ENCODE results near the gene LIG4.
A peak's percentile ranks its signal among the peaks of the same experiment; 100 is the strongest.

The LIG4 gene

GRCh38 chr13:108215436-108215835 is at the start of gene LIG4:
Gene LIG4 (minus strand): TSS chr13:108215536. CDS start chr13:108211268, 4,268 bp downstream.
- Histone ChIP-seq H3K4me1 (ENCODE audit: control insufficient read depth, insufficient read depth, low read length) (peaks cover 43% of the 10 kb centered on the region), H3K9me3 (ENCODE audit: control insufficient read depth, low read length) (no peaks in the 10 kb centered on the region), H3K4me3 (ENCODE audit: low read length) (peak within 1 kb of the TSS; percentile 86), H3K36me3 (ENCODE audit: control insufficient read depth, insufficient read depth, low read length, severe bottlenecking) (peaks cover 5% of the 10 kb centered on the region), H3K27me3 (replicated peaks; ENCODE audit: control insufficient read depth, insufficient read depth, low read length) (no peaks in the 10 kb centered on the region), H3K9ac (ENCODE audit: low read length) (peak within 1 kb of the TSS; percentile 84)
- peak; percentile 95 for DNase-seq (ENCODE audit: low read depth)

GRCh38 chr13:108263621-108264355 is 48.5 kb upstream of the LIG4 start:
- H3K4me1 ChIP-seq (ENCODE audit: control insufficient read depth, insufficient read depth, low read length), result peaks cover 7% of the 10 kb centered on the region
- H3K9me3 ChIP-seq (ENCODE audit: control insufficient read depth, low read length), result no peaks in the 10 kb centered on the region
- H3K36me3 ChIP-seq (ENCODE audit: control insufficient read depth, insufficient read depth, low read length, severe bottlenecking), result no peaks in the 10 kb centered on the region

GRCh38 chr13:108257248-108257647 is 41.9 kb upstream of the LIG4 start:
- H3K4me3 ChIP-seq (ENCODE audit: low read length), result no peak overlapping the region
- no peak overlapping the region for H3K9ac ChIP-seq (ENCODE audit: low read length)
- H3K9me3 ChIP-seq (ENCODE audit: control insufficient read depth, low read length), result no peaks in the 10 kb centered on the region
- DNase-seq (ENCODE audit: low read depth), result no peak
- no peaks in the 10 kb centered on the region for H3K4me1 ChIP-seq (ENCODE audit: control insufficient read depth, insufficient read depth, low read length)
- no peaks in the 10 kb centered on the region for H3K27me3 ChIP-seq (replicated peaks; ENCODE audit: control insufficient read depth, insufficient read depth, low read length)
- no peaks in the 10 kb centered on the region for H3K36me3 ChIP-seq (ENCODE audit: control insufficient read depth, insufficient read depth, low read length, severe bottlenecking)

More at GRCh38 chr13:108263621-108264355, 48.5 kb upstream of the LIG4 start:
- no peak overlapping the region for H3K4me3 ChIP-seq (ENCODE audit: low read length)
- no peak overlapping the region for H3K9ac ChIP-seq (ENCODE audit: low read length)
- H3K27me3 ChIP-seq (replicated peaks; ENCODE audit: control insufficient read depth, insufficient read depth, low read length), result no peaks in the 10 kb centered on the region
- DNase-seq (ENCODE audit: low read depth), result no peak

- Histone ChIP-seq H3K4me3 (ENCODE audit: low read length) (no peak overlapping the region), H3K27me3 (replicated peaks; ENCODE audit: control insufficient read depth, insufficient read depth, low read length) (no peaks in the 10 kb centered on the region), H3K9me3 (ENCODE audit: control insufficient read depth, low read length) (peaks cover 3% of the 10 kb centered on the region), H3K36me3 (ENCODE audit: control insufficient read depth, insufficient read depth, low read length, severe bottlenecking) (no peaks in the 10 kb centered on the region), H3K9ac (ENCODE audit: low read length) (no peak overlapping the region), H3K4me1 (ENCODE audit: control insufficient read depth, insufficient read depth, low read length) (no peaks in the 10 kb centered on the region)
- no peak for DNase-seq (ENCODE audit: low read depth)
These were observed 33.8 kb upstream of the LIG4 start for GRCh38 chr13:108249150-108249549.

GRCh38 chr13:108230377-108230776 is 15.0 kb upstream of the LIG4 start:
- no peak for DNase-seq (ENCODE audit: low read depth)
- Histone ChIP-seq H3K4me1 (ENCODE audit: control insufficient read depth, insufficient read depth, low read length) (peaks cover 11% of the 10 kb centered on the region), H3K4me3 (ENCODE audit: low read length) (no peak overlapping the region), H3K27me3 (replicated peaks; ENCODE audit: control insufficient read depth, insufficient read depth, low read length) (no peaks in the 10 kb centered on the region), H3K36me3 (ENCODE audit: control insufficient read depth, insufficient read depth, low read length, severe bottlenecking) (peaks cover 14% of the 10 kb centered on the region), H3K9me3 (ENCODE audit: control insufficient read depth, low read length) (no peaks in the 10 kb centered on the region), H3K9ac (ENCODE audit: low read length) (no peak overlapping the region)

GRCh38 chr13:108227651-108228272 is 12.4 kb upstream of the LIG4 start:
- peaks cover 14% of the 10 kb centered on the region for H3K36me3 ChIP-seq (ENCODE audit: control insufficient read depth, insufficient read depth, low read length, severe bottlenecking)
- H3K9ac ChIP-seq (ENCODE audit: low read length), result no peak overlapping the region
- H3K4me1 ChIP-seq (ENCODE audit: control insufficient read depth, insufficient read depth, low read length), result peaks cover 20% of the 10 kb centered on the region

GRCh38 chr13:108226184-108226583 is 10.8 kb upstream of the LIG4 start:
- H3K36me3 ChIP-seq (ENCODE audit: control insufficient read depth, insufficient read depth, low read length, severe bottlenecking), result peaks cover 11% of the 10 kb centered on the region
- no peak overlapping the region for H3K4me3 ChIP-seq (ENCODE audit: low read length)
- no peak for DNase-seq (ENCODE audit: low read depth)
- peaks cover 20% of the 10 kb centered on the region for H3K4me1 ChIP-seq (ENCODE audit: control insufficient read depth, insufficient read depth, low read length)
- no peak overlapping the region for H3K9ac ChIP-seq (ENCODE audit: low read length)
- H3K9me3 ChIP-seq (ENCODE audit: control insufficient read depth, low read length), result no peaks in the 10 kb centered on the region
- no peaks in the 10 kb centered on the region for H3K27me3 ChIP-seq (replicated peaks; ENCODE audit: control insufficient read depth, insufficient read depth, low read length)

More at GRCh38 chr13:108227651-108228272, 12.4 kb upstream of the LIG4 start:
- DNase-seq (ENCODE audit: low read depth), result peak; percentile 80
- no peaks in the 10 kb centered on the region for H3K9me3 ChIP-seq (ENCODE audit: control insufficient read depth, low read length)
- no peaks in the 10 kb centered on the region for H3K27me3 ChIP-seq (replicated peaks; ENCODE audit: control insufficient read depth, insufficient read depth, low read length)
- no peak overlapping the region for H3K4me3 ChIP-seq (ENCODE audit: low read length)

- H3K9me3 ChIP-seq (ENCODE audit: control insufficient read depth, low read length), result no peaks in the 10 kb centered on the region
- no peak overlapping the region for H3K9ac ChIP-seq (ENCODE audit: low read length)
- DNase-seq (ENCODE audit: low read depth), result no peak
- H3K4me3 ChIP-seq (ENCODE audit: low read length), result no peak overlapping the region
- H3K4me1 ChIP-seq (ENCODE audit: control insufficient read depth, insufficient read depth, low read length), result peaks cover 21% of the 10 kb centered on the region
- H3K36me3 ChIP-seq (ENCODE audit: control insufficient read depth, insufficient read depth, low read length, severe bottlenecking), result peaks cover 11% of the 10 kb centered on the region
- no peaks in the 10 kb centered on the region for H3K27me3 ChIP-seq (replicated peaks; ENCODE audit: control insufficient read depth, insufficient read depth, low read length)
These were observed 10.1 kb upstream of the LIG4 start for GRCh38 chr13:108225440-108225839.

- Histone ChIP-seq H3K27me3 (replicated peaks; ENCODE audit: control insufficient read depth, insufficient read depth, low read length) (no peaks in the 10 kb centered on the region), H3K9me3 (ENCODE audit: control insufficient read depth, low read length) (no peaks in the 10 kb centered on the region), H3K4me3 (ENCODE audit: low read length) (no peak overlapping the region), H3K4me1 (ENCODE audit: control insufficient read depth, insufficient read depth, low read length) (peaks cover 35% of the 10 kb centered on the region), H3K9ac (ENCODE audit: low read length) (no peak overlapping the region), H3K36me3 (ENCODE audit: control insufficient read depth, insufficient read depth, low read length, severe bottlenecking) (no peaks in the 10 kb centered on the region)
- peak; percentile 36 for DNase-seq (ENCODE audit: low read depth)
These were observed 8.6 kb upstream of the LIG4 start for GRCh38 chr13:108223687-108224503.

- Histone ChIP-seq H3K9me3 (ENCODE audit: control insufficient read depth, low read length) (no peaks in the 10 kb centered on the region), H3K9ac (ENCODE audit: low read length) (no peak overlapping the region), H3K4me1 (ENCODE audit: control insufficient read depth, insufficient read depth, low read length) (peaks cover 45% of the 10 kb centered on the region), H3K36me3 (ENCODE audit: control insufficient read depth, insufficient read depth, low read length, severe bottlenecking) (no peaks in the 10 kb centered on the region), H3K4me3 (ENCODE audit: low read length) (peak overlapping the region; percentile 99), H3K27me3 (replicated peaks; ENCODE audit: control insufficient read depth, insufficient read depth, low read length) (no peaks in the 10 kb centered on the region)
- DNase-seq (ENCODE audit: low read depth), result peak; percentile 11
These were observed 4.7 kb upstream of the LIG4 start for GRCh38 chr13:108220041-108220440.
